Small intestine (tissue), 7 donors: ENCODE results near the gene GGT1. TPM values are rescaled to one million over a fixed set of nuclear protein-coding genes. Genes with fewer than 3 reads are reported as not detected.
"Not testable (repeated sequence)": the region's sequence is repeated elsewhere in the genome, so short reads cannot be mapped to it uniquely, and the experiment has no call there.

Source experiments
- DNase-seq, 2 donors: peaks; one replicate each; pipeline versions ENCODE4 v3.0.0 to v3.0.0-alpha.2; 2013
- FAIRE-seq: peaks from 2 replicates; lab custom pipeline; 2012; peaks lifted over from hg19 to GRCh38; lab: Jason Lieb, UNC
- H3K27ac ChIP-seq, 3 donors: one replicate each; pipeline ENCODE4 v1.5.1; 2013; ENCODE audit warnings: low read length in 2 of 3, mild to moderate bottlenecking in 2 of 3, control low read depth in 1 of 3, inconsistent platforms in 1 of 3, low read depth in 1 of 3, moderate library complexity in 1 of 3
- H3K27me3 ChIP-seq, 3 donors: one replicate each; pipeline ENCODE4 v1.6.1; 2013; ENCODE audit warnings: low read length in 3 of 3, inconsistent platforms in 1 of 3; ENCODE audit not compliant: control insufficient read depth in 3 of 3, insufficient read depth in 3 of 3
- H3K36me3 ChIP-seq, 3 donors: one replicate each; pipeline ENCODE4 v1.6.1; 2013; ENCODE audit warnings: low read length in 3 of 3, inconsistent platforms in 1 of 3, low read depth in 1 of 3, mild to moderate bottlenecking in 1 of 3, moderate library complexity in 1 of 3; ENCODE audit not compliant: control insufficient read depth in 3 of 3, insufficient read depth in 2 of 3
- H3K4me1 ChIP-seq, 3 donors: one replicate each; pipeline ENCODE4 v1.6.1; 2013; ENCODE audit warnings: low read length in 2 of 3, inconsistent platforms in 1 of 3, low read depth in 1 of 3, mild to moderate bottlenecking in 1 of 3, moderate library complexity in 1 of 3; ENCODE audit not compliant: control insufficient read depth in 3 of 3, insufficient read depth in 2 of 3
- H3K4me3 ChIP-seq, 3 donors: one replicate each; pipeline ENCODE4 v1.5.1; 2013; ENCODE audit warnings: low read length in 3 of 3, control low read depth in 1 of 3, inconsistent platforms in 1 of 3, low read depth in 1 of 3, mild to moderate bottlenecking in 1 of 3, moderate library complexity in 1 of 3
- H3K9me3 ChIP-seq, 2 donors: one replicate each; pipeline ENCODE4 v1.6.1; 2013; ENCODE audit warnings: low read depth in 1 of 2, low read length in 1 of 2; ENCODE audit not compliant: control insufficient read depth in 2 of 2, insufficient read depth in 1 of 2
- WGBS, 3 donors: extraction: QIAGEN DNeasy Blood & Tissue Kit; methylation state at CpG; one replicate each; pipeline ENCODE4 v1.1.7; 2013; 5-methylcytosine and 5-hydroxymethylcytosine counted together
- polyA plus RNA-seq, 4 donors: library from polyadenylated mRNA; stranded (reverse) in 3 of 4; unstranded in 1 of 4; fragments of 200-250 nt in 3 of 4; fragments of 120-200 nt in 1 of 4; gene quantifications; one replicate each; pipeline versions ENCODE4 v1.2.1 to v1.2.3, GENCODE V29; 2013
- donor health status: healthy with polysubstance abuse.
- donor health status: control.
- donor health status: control.
- donor health status: Bipolar disorder and iron deficiency.
- donor health status: healthy.

GGT1 gene
- polyA plus RNA-seq, 4 donors: 44.2 to 581 (median 265) TPM

DNA sequence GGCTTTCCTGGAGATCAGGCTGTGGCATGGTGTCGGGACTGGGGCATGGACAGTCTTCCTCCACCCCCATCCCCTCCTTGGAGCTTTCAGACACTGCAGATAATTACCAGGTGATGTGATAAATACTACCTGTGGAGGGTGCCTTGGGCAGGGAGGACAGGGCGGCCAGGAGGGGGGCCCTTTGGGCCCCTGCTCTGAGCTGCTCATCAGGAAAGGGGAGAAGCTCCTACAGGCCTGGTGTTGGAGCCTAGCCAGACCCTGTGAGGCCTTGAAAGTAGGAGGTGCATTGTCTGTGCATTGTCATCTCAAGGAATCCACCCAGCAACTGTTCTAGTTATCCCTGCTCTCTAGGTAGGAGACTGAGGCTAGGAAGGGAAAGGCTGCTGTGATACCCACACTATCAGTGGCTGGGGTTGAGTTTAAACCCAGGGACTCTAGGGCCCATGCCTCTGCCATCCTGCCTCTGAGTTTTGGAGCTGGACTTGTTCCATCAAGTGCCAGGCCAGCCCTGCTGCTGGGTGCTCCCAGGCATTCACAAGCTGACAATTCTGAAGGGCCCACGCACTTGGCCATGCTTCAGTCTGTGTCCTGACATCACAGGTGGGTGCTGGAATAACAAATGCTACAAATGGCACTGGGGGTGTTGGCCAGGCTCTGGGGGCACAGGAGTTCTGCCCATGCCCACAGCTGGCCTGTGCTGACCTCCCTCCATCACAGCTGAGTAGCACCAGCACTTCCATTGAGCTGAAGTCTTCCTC lies 2.9 kb upstream of the GGT1 start:
- not testable (repeated sequence) for H3K9me3 ChIP-seq, H3K36me3 ChIP-seq, H3K27ac ChIP-seq, DNase-seq, FAIRE-seq, H3K4me3 ChIP-seq, H3K27me3 ChIP-seq
- 74 to 87% (median 77%) methylated on average over 3 of the region's 3 CpGs for WGBS, 3 donors
- H3K4me1 ChIP-seq: peaks cover 4 to 27% (median 10%) of the 10 kb centered on the region in 3 donors

DNA sequence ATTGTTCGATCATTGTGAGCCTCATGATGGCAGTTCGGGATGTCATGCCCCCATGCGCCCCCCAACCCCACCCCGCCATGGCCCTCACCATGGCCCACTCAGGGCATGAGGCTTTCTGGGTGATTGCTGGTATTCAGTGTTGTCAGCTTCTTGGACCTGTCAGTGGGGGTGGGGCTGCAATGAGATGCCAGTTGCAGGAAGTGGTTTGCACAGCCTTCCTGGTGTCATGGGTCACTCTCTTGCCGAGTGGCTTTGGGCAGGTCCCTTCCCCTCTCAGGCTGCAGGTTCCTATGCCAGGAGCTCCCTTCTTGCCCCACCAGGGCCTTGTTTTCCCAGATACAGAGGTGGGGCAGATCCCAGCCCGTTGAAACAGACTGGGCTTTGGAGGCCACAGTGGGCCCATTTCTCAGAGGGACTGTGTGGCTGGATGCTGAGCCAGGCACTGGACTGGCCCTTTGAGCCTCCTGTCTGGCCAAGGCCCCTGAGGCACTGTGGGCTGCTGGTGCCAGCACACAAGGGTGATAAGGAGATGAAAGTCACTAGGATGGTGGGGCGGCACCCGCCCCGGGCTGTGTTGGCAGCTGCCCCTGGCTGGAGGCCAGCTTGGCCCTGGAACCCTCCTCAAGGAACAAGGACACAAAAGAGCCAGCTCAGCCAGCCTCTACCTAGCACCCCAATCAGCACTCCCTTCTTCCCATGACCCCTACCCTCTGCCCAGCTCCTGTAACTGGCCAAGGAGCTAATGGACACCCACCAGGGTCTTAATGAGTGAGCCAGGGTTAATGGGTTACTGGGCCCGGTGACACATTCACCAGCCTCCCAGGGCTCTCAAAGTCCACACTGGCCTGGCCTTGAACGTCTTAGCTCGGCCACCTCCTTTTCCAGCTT lies 1.5 kb upstream of the GGT1 start:
- 35 to 59% (median 39%) methylated on average over 12 of the region's 12 CpGs for WGBS, 3 donors
- H3K27ac ChIP-seq: peak overlapping the region; percentile 15 to 65 (median 28)
- H3K36me3 ChIP-seq: no peaks in the 10 kb centered on the region
- no peaks in the 10 kb centered on the region for H3K27me3 ChIP-seq
- DNase-seq (peak; percentile 72 to 93), FAIRE-seq (no peak)
- no peaks in the 10 kb centered on the region for H3K9me3 ChIP-seq
- H3K4me1 ChIP-seq: peaks cover 4 to 30% (median 10%) of the 10 kb centered on the region in 3 donors
- H3K4me3 ChIP-seq: no peak overlapping the region

DNA sequence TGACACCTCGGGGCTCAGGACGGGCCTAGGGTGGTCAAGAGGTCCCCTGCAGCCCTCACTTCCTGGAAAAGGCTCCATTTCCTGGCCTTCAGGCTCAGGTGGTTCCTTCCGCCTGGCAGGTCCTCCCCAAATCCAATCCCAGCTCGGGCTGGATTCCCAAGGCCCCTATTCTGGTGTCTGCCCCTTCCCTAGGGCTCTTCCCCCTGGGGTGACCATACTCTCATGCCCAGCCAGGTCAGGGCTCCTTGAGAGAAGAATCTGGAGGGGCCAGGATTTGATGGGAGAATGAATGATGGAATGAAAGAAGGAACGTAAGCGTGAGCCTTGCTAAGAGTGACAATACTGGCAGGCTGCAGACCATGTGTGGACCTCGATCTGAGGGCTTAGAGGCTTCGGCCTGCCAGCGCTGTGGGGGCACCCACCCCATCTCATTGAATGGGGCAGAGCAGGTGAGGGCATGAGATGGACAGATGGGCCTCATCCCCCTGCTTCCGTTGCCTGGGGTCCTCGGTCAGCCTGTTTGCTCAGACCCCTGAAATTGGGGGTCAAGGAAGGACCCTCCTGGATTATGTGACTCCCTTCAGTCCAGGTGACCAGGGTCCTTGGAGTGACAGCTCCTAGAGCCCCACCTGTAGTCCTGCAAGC lies 766 bp upstream of the GGT1 start:
- 60 to 78% (median 68%) methylated on average over 11 of the region's 11 CpGs for WGBS, 3 donors
- not testable (repeated sequence) for H3K9me3 ChIP-seq, H3K36me3 ChIP-seq, H3K4me3 ChIP-seq, DNase-seq, H3K27me3 ChIP-seq, FAIRE-seq
- Histone ChIP-seq H3K27ac (peak overlapping the region; percentile 28 to 65 (median 44)), H3K4me1 (peaks cover 4 to 32% (median 10%) of the 10 kb centered on the region in 3 donors)

GRCh38 chr22:24603770-24604629 lies 1.0 kb downstream of the GGT1 start:
- WGBS, 3 donors: 16 to 21% (median 17%) methylated on average over 18 of the region's 18 CpGs
- H3K27me3 ChIP-seq, H3K36me3 ChIP-seq, FAIRE-seq, H3K9me3 ChIP-seq: not testable (repeated sequence)
- Histone ChIP-seq H3K4me1 (peaks cover 4 to 37% (median 10%) of the 10 kb centered on the region in 3 donors), H3K27ac (peak overlapping the region; percentile 44 to 91 (median 45)), H3K4me3 (peak overlapping the region in 2 of 3 donors; percentile 41 to 43)
- DNase-seq: peak; percentile 45 to 48

DNA sequence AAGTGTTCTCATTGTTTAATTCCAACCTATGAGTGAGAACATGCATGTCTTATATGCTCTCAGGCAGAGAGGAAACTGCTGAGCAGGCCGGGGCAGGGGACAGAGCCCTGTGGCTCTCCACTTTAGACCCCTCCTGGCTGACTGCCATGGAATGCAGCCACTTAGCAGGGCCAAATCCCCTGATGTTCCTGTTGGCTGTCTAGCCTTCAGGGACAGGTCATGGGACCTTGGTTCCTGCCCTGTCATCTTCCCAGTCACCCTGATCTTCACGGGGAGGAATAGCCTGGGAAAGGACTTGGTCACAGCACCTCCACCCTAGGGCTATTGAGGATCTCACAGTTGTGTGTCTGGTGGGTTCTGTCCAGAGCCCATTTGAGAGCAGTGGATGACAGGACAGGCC lies 3.3 kb downstream of the GGT1 start:
- not testable (repeated sequence) for H3K36me3 ChIP-seq, H3K27me3 ChIP-seq, DNase-seq, H3K4me3 ChIP-seq, FAIRE-seq, H3K9me3 ChIP-seq
- Histone ChIP-seq H3K4me1 (peaks cover 0 to 28% (median 0%) of the 10 kb centered on the region in 3 donors), H3K27ac (peak overlapping the region in 1 of 3 donors; percentile 30)
- 63 to 77% (median 64%) methylated on average over 2 of the region's 2 CpGs for WGBS, 3 donors

DNA sequence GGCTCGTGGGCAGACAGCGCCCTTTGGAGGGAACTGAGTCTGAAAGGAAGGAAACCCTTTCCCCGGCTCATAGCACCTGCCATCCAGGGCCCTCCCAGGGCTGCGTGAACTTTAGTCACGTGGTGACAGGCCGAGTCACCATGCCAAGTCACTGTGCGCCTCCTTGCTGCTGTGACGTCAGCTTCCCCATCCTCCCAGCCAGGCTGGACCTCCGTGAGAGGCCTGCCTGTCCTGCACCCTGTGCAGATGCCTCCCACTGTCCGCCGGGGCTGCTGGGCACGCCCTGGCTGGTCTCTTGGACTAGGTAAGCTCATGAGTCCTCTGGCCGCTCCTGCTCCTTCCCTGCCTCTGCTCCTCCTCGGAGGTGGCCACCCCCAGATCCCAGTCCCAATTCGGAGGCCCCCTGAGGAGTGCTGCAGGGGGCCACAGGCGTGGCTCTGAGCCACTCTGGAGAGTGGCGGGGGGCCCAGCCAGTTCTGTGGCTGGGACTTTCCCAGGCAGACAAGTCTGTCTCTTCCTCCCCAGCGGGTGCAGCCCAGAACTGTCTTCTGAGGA lies 4.5 kb downstream of the GGT1 start:
- not testable (repeated sequence) for H3K27me3 ChIP-seq, H3K36me3 ChIP-seq, H3K9me3 ChIP-seq, FAIRE-seq
- H3K4me3 ChIP-seq: peak overlapping the region in 1 of 3 donors; percentile 9
- DNase-seq: peak; percentile 52 to 74
- peak overlapping the region in 2 of 3 donors; percentile 2 to 14 for H3K27ac ChIP-seq
- WGBS, 3 donors: 26 to 55% (median 28%) methylated on average over 15 to 18 of the region's 18 CpGs
- H3K4me1 ChIP-seq: peaks cover 0 to 16% (median 0%) of the 10 kb centered on the region in 3 donors

GRCh38 chr22:24608327-24608726 lies 5.3 kb downstream of the GGT1 start:
- DNase-seq, H3K27ac ChIP-seq, H3K9me3 ChIP-seq, H3K27me3 ChIP-seq, H3K4me3 ChIP-seq, FAIRE-seq, H3K36me3 ChIP-seq: not testable (repeated sequence)
- 79 to 93% (median 83%) methylated on average over 4 to 6 of the region's 6 CpGs for WGBS, 3 donors
- peaks cover 0 to 13% (median 0%) of the 10 kb centered on the region in 3 donors for H3K4me1 ChIP-seq
